ENCODE measurements around the gene GSDMA.
"Not testable (repeated sequence)": the region's sequence is repeated elsewhere in the genome, so short reads cannot be mapped to it uniquely, and the experiment has no call there.

Gene GSDMA

GRCh38 chr17:39996800-39997199 is 34.0 kb downstream of the GSDMA start:
- no peak for DNase-seq (ENCODE audit: low read depth)

- no peak for DNase-seq (ENCODE audit: low read depth)
Measured at GRCh38 chr17:39997543-39997942, 34.7 kb downstream of the GSDMA start.

- no peak for DNase-seq (ENCODE audit: low read depth)
Measured at GRCh38 chr17:39999067-39999466, 36.3 kb downstream of the GSDMA start.

- DNase-seq (ENCODE audit: low read depth) = no peak
Measured at GRCh38 chr17:40000161-40000560, 37.4 kb downstream of the GSDMA start.

GRCh38 chr17:40001335-40001734 is 38.5 kb downstream of the GSDMA start:
- not testable (repeated sequence) for DNase-seq (ENCODE audit: low read depth)

- no peak for DNase-seq (ENCODE audit: low read depth)
Measured at GRCh38 chr17:40004072-40004471, 41.3 kb downstream of the GSDMA start.

GRCh38 chr17:40004712-40005111 is 41.9 kb downstream of the GSDMA start:
- no peak for DNase-seq (ENCODE audit: low read depth)

GRCh38 chr17:40005520-40005919 is 42.7 kb downstream of the GSDMA start:
- DNase-seq (ENCODE audit: low read depth) = no peak

GRCh38 chr17:40010946-40011500 is 48.2 kb downstream of the GSDMA start:
- not testable (repeated sequence) for DNase-seq (ENCODE audit: low read depth)

GRCh38 chr17:40012017-40012647 is 49.3 kb downstream of the GSDMA start:
- DNase-seq (ENCODE audit: low read depth) = not testable (repeated sequence)

GRCh38 chr17:40014375-40014980 is 51.7 kb downstream of the GSDMA start:
- DNase-seq (ENCODE audit: low read depth) = no peak

- DNase-seq (ENCODE audit: low read depth) = no peak
Measured at GRCh38 chr17:40015005-40015997, 52.5 kb downstream of the GSDMA start, which contains the start of gene CSF3. Gene CSF3 (plus strand): TSS chr17:40015440. CDS start chr17:40015475, 35 bp downstream.

GRCh38 chr17:40015998-40016985 is 53.5 kb downstream of the GSDMA start:
- DNase-seq (ENCODE audit: low read depth) = no peak

- DNase-seq (ENCODE audit: low read depth) = no peak
Measured at GRCh38 chr17:40017422-40018080, 54.7 kb downstream of the GSDMA start.

- peak; percentile 55 for DNase-seq (ENCODE audit: low read depth)
Measured at GRCh38 chr17:40018211-40019121, 55.7 kb downstream of the GSDMA start.

- peak; percentile 58 for DNase-seq (ENCODE audit: low read depth)
Measured at GRCh38 chr17:40019140-40019991, 56.6 kb downstream of the GSDMA start.

- no peak for DNase-seq (ENCODE audit: low read depth)
Measured at GRCh38 chr17:40020146-40020545, 57.3 kb downstream of the GSDMA start.

- peak; percentile 72 for DNase-seq (ENCODE audit: low read depth)
Measured at GRCh38 chr17:40021451-40021971, 58.7 kb downstream of the GSDMA start.

Data from fibroblast of the conjunctiva (primary cell).